Tibial nerve (tissue), 4 donors: ENCODE results near the gene HTRA3. TPM values are rescaled to one million over a fixed set of nuclear protein-coding genes. Genes with fewer than 3 reads are reported as not detected.

ENCODE experiments used
- DNase-seq, 2 donors: peaks; one replicate each; pipeline ENCODE4 v3.0.0-alpha.2; 2019; ENCODE audit warnings: low spot score in 2 of 2
- H3K27ac ChIP-seq, 4 donors: fragments of 200-600 bp; sonication (generic) in 3 of 4; one replicate each; pipeline ENCODE4 v1.5.1; 2017 to 2019; ENCODE audit warnings: mild to moderate bottlenecking in 1 of 4
- H3K27me3 ChIP-seq, 2 donors: fragments of 200-600 bp; sonication (generic) in 1 of 2; one replicate each; pipeline versions ENCODE4 v1.5.1 to v1.6.0; 2017 to 2019
- H3K36me3 ChIP-seq, 3 donors: fragments of 200-600 bp; sonication (generic); one replicate each; pipeline ENCODE4 v1.5.1; 2018 to 2019
- H3K4me1 ChIP-seq, 4 donors: fragments of 200-600 bp; sonication (generic) in 3 of 4; one replicate each; pipeline ENCODE4 v1.5.1; 2017 to 2019
- H3K4me3 ChIP-seq, 4 donors: fragments of 200-600 bp; sonication (generic) in 3 of 4; one replicate each; pipeline ENCODE4 v1.5.1; 2017 to 2019; ENCODE audit warnings: mild to moderate bottlenecking in 1 of 4, moderate library complexity in 1 of 4
- H3K9me3 ChIP-seq, 4 donors: fragments of 200-600 bp; sonication (generic) in 3 of 4; one replicate each; pipeline ENCODE4 v1.5.1; 2017 to 2019
- EP300 ChIP-seq, 2 donors: sonication (generic); formaldehyde crosslinking; IDR thresholded peaks; one replicate each; pipeline ENCODE4 v1.6.1; 2017; ENCODE audit warnings: antibody characterized with exemption in 2 of 2, mild to moderate bottlenecking in 1 of 2
- POLR2A ChIP-seq, 2 donors: fragments of 450-650 bp; IDR thresholded peaks; one replicate each; pipeline ENCODE4 v1.6.1; 2017; ENCODE audit warnings: antibody characterized with exemption in 2 of 2, mild to moderate bottlenecking in 2 of 2, moderate library complexity in 2 of 2
- WGBS, 2 donors: methylation state at CpG; one replicate each; pipeline ENCODE4 v1.1.5; 2018; 5-methylcytosine and 5-hydroxymethylcytosine counted together
- total RNA-seq, 4 donors: library from RNA; depleted of rRNA; stranded (reverse); fragments of >200 nt; gene quantifications; one replicate each; pipeline ENCODE4 v1.1.0, GENCODE V29; 2016
- TF ChIP-seq, protein P1 (sequence below), 5 experiments: fragments of 200-600 bp in 3 of 5; fragments of 450-650 bp in 2 of 5; sonication (generic) in 3 of 5; IDR thresholded peaks; one replicate each; pipeline ENCODE4 v1.5.1; 2016 to 2019; ENCODE audit warnings: antibody characterized with exemption in 5 of 5, mild to moderate bottlenecking in 3 of 5, moderate library complexity in 2 of 5

HTRA3 gene
- total RNA-seq, 4 donors from 2014 or later: 34.9 to 54.3 (median 43.5) TPM

GRCh38 chr4:8268901-8269534, 536 bp upstream of the HTRA3 start:
- TF ChIP-seq EP300 (IDR thresholded peaks at IDR 0.05) (no peak), POLR2A (IDR thresholded peaks at IDR 0.05) (no peak)
- TF ChIP-seq, protein P1, sequence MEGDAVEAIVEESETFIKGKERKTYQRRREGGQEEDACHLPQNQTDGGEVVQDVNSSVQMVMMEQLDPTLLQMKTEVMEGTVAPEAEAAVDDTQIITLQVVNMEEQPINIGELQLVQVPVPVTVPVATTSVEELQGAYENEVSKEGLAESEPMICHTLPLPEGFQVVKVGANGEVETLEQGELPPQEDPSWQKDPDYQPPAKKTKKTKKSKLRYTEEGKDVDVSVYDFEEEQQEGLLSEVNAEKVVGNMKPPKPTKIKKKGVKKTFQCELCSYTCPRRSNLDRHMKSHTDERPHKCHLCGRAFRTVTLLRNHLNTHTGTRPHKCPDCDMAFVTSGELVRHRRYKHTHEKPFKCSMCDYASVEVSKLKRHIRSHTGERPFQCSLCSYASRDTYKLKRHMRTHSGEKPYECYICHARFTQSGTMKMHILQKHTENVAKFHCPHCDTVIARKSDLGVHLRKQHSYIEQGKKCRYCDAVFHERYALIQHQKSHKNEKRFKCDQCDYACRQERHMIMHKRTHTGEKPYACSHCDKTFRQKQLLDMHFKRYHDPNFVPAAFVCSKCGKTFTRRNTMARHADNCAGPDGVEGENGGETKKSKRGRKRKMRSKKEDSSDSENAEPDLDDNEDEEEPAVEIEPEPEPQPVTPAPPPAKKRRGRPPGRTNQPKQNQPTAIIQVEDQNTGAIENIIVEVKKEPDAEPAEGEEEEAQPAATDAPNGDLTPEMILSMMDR (IDR thresholded peaks at IDR 0.05): no peak
- no peaks in the 10 kb centered on the region for H3K9me3 ChIP-seq
- DNase-seq: no peak
- H3K36me3 ChIP-seq: no peaks in the 10 kb centered on the region
- H3K27ac ChIP-seq: peak overlapping the region in 1 of 4 donors; percentile 70
- 78 to 79% methylated on average over 25 of the region's 25 CpGs for WGBS, 2 donors
- H3K4me1 ChIP-seq: peaks cover 0 to 47% (median 0%) of the 10 kb centered on the region in 4 donors
- peaks cover 0 to 20% of the 10 kb centered on the region in 2 donors for H3K27me3 ChIP-seq
- peak overlapping the region in 1 of 4 donors; percentile 56 for H3K4me3 ChIP-seq

DNA sequence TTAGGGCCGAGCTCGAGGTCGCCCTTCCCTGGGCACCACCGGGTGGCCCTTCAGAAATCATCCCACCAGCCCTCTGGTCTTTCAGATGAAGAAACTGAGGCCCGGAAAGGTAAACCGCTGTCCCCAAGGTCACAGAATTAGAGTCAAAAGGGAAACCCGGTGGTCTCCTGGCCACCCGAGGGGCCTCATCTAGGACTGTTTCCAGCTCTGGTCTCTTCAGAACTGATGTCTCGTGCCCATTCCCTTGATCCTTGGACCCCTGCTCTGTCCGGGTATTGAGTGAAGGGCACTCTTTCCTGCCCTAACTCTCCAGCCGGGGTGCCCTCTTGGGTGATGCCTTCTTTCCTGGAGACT, 841 bp downstream of the HTRA3 start:
- Histone ChIP-seq H3K36me3 (no peaks in the 10 kb centered on the region), H3K9me3 (no peaks in the 10 kb centered on the region), H3K27ac (peak overlapping the region in 2 of 4 donors; percentile 50 to 70), H3K27me3 (peaks cover 0 to 20% of the 10 kb centered on the region in 2 donors), H3K4me1 (peaks cover 0 to 61% (median 7%) of the 10 kb centered on the region in 4 donors), H3K4me3 (peak overlapping the region; percentile 25 to 56 (median 34))
- DNase-seq: no peak
- no peak for TF ChIP-seq EP300 (IDR thresholded peaks at IDR 0.05)
- TF ChIP-seq, protein P1 (IDR thresholded peaks at IDR 0.05): no peak
- TF ChIP-seq POLR2A (IDR thresholded peaks at IDR 0.05): no peak
- WGBS, 2 donors: 44 to 55% methylated on average over 11 of the region's 11 CpGs

DNA sequence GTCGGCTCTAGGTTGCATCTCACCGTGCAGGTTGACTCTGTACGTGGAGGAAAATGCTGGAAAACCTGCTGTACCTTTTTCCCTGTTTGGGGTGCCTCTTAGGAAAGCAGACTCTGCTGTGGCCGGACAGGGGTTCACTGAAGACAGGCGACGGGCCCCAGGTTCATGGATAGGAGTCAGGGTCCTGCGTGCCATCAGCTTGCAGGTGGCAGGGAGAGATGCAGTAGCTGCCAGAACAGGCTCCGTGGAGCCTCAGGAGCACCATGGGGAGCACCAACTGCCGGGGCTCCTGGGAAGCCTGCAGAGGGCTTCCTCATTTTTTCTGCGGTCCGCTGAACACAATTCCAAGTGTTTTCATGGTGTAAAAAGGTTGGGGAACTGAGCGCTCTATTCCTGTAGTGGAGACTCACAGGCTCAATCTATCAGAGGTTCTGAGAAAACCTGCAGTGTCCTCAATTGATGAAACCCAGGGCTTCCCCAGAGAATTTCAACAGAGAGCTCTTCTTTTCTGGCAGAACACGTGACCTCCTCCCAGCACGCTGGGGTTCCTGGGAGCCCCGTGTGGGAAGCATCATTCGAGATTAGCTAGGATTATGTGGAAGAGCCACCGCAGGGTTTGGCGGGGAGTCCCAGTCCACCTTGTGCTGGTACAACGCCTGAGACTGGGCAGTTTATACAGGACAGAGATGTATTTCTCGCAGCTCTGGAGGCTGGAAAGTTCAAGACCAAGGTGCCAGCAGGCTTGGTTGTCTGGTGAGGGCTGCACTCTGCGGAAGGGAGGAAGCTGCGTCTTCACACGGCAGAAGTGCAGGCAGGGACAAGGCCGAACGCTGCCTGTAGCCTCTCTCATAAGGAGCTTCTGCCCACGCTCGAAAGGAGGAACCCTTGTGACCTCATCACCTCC, 1.6 kb downstream of the HTRA3 start:
- Histone ChIP-seq H3K4me3 (peak overlapping the region; percentile 6 to 56 (median 30)), H3K27me3 (peaks cover 0 to 20% of the 10 kb centered on the region in 2 donors), H3K4me1 (peaks cover 0 to 69% (median 8%) of the 10 kb centered on the region in 4 donors), H3K36me3 (no peaks in the 10 kb centered on the region), H3K9me3 (no peaks in the 10 kb centered on the region), H3K27ac (peak overlapping the region in 1 of 4 donors; percentile 70)
- no peak for TF ChIP-seq POLR2A (IDR thresholded peaks at IDR 0.05)
- TF ChIP-seq, protein P1 (IDR thresholded peaks at IDR 0.05): no peak
- TF ChIP-seq EP300 (IDR thresholded peaks at IDR 0.05): no peak
- DNase-seq: no peak
- WGBS, 2 donors: 78 to 83% methylated on average over 24 to 27 of the region's 27 CpGs

DNA sequence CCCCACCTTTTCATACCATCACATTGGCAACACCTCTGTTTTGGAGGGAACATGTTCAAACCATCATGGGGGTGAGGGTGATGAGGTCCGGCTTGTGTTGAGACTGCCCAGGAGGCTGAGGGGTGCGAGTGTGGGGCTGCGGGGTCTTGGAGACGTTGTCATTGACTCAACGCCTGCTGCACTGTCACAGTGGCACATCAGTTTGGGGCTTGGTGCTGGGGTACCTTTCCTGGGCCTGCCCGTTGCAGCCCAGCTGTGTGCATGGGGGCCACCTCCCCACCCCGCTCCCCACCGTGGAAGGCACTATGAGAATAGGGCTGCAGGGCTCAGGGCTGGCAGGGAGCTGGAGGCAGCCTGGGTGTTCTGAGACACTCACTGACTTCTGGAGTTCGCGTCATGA, 2.3 kb downstream of the HTRA3 start:
- TF ChIP-seq, protein P1 (IDR thresholded peaks at IDR 0.05): no peak
- TF ChIP-seq EP300 (IDR thresholded peaks at IDR 0.05) (no peak), POLR2A (IDR thresholded peaks at IDR 0.05) (no peak)
- H3K27me3 ChIP-seq: peaks cover 0 to 20% of the 10 kb centered on the region in 2 donors
- H3K36me3 ChIP-seq: no peaks in the 10 kb centered on the region
- peaks cover 0 to 73% (median 8%) of the 10 kb centered on the region in 4 donors for H3K4me1 ChIP-seq
- no peak for DNase-seq
- peak overlapping the region in 1 of 4 donors; percentile 50 for H3K27ac ChIP-seq
- peak overlapping the region in 1 of 4 donors; percentile 4 for H3K4me3 ChIP-seq
- no peaks in the 10 kb centered on the region for H3K9me3 ChIP-seq
- 84 to 88% methylated on average over 8 to 10 of the region's 10 CpGs for WGBS, 2 donors
